ENCODE data around the gene FXR1.

The FXR1 gene

DNA sequence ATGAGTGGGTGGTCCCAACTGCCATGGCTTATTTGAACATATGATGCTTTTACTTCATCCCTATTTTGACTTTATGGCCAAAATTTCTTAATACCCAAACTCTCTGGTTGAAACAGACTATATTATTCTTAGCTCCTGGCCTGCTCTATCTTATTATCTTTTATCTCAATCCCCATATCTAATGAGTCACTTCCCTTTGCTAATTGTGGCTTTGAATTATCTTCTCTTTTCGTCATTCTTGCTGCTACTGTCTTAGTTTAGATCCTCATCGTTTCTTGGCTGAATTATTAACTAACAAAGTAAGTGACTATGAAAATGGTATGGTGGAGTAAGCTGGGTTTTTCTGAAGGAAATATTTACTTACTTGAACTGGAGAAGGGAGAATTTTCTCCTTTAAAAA is 105.2 kb downstream of the FXR1 start:
- Histone ChIP-seq H3K9me3 (replicated peaks; ENCODE audit: low read length) (no peaks in the 10 kb centered on the region), H3K4me2 (ENCODE audit: low read length) (no peak overlapping the region), H3K4me3 (ENCODE audit: low read length) (no peak overlapping the region), H3K9ac (ENCODE audit: low read depth, low read length) (no peak overlapping the region), H3K36me3 (ENCODE audit: insufficient read depth, low read length) (no peaks in the 10 kb centered on the region), H3K4me1 (ENCODE audit: control insufficient read depth, insufficient read depth, low read length) (no peaks in the 10 kb centered on the region), H3K27me3 (ENCODE audit: control insufficient read depth, insufficient read depth, low read length) (no peaks in the 10 kb centered on the region)

DNA sequence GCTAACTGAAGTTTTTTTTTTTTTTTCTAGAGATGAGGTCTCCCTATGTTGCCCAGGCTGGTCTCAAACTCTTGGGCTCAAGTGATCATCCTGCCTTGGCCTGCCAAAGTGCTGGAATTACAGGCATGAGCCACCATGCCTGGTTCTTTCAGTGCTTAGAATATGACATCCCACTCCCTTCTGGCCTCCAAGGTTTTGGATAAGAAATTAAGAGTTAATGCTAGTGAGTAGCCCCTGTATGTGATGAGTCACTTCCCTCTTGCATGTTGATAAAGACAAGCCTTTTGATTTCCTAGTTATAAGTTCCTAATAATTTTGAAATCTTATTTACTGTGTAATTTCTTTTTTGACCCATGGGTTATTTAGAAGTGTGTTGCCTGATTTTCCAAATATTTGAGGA is 112.7 kb downstream of the FXR1 start:
- no peak overlapping the region for H3K4me3 ChIP-seq (ENCODE audit: low read length)
- H3K27me3 ChIP-seq (ENCODE audit: control insufficient read depth, insufficient read depth, low read length), result no peaks in the 10 kb centered on the region
- no peak overlapping the region for H3K4me2 ChIP-seq (ENCODE audit: low read length)
- no peaks in the 10 kb centered on the region for H3K4me1 ChIP-seq (ENCODE audit: control insufficient read depth, insufficient read depth, low read length)
- no peaks in the 10 kb centered on the region for H3K36me3 ChIP-seq (ENCODE audit: insufficient read depth, low read length)
- H3K9me3 ChIP-seq (replicated peaks; ENCODE audit: low read length), result no peaks in the 10 kb centered on the region
- no peak overlapping the region for H3K9ac ChIP-seq (ENCODE audit: low read depth, low read length)

- Histone ChIP-seq H3K36me3 (ENCODE audit: insufficient read depth, low read length) (no peaks in the 10 kb centered on the region), H3K4me2 (ENCODE audit: low read length) (no peak overlapping the region), H3K27me3 (ENCODE audit: control insufficient read depth, insufficient read depth, low read length) (no peaks in the 10 kb centered on the region), H3K9me3 (replicated peaks; ENCODE audit: low read length) (no peaks in the 10 kb centered on the region), H3K9ac (ENCODE audit: low read depth, low read length) (no peak overlapping the region), H3K4me1 (ENCODE audit: control insufficient read depth, insufficient read depth, low read length) (no peaks in the 10 kb centered on the region), H3K4me3 (ENCODE audit: low read length) (no peak overlapping the region)
Observed at GRCh38 chr3:181030948-181031347, 118.5 kb downstream of the FXR1 start.

Data from skeletal muscle satellite cell (primary cell).